ENCODE data around the gene POGZ.

- TF ChIP-seq MAFK (IDR thresholded peaks at IDR 0.05; ENCODE audit: low read depth, low read length) (no peak), CTCF (conservative IDR thresholded peaks at IDR 0.05; ENCODE audit: low read depth, low read length) (no peak), BHLHE40 (IDR thresholded peaks at IDR 0.05; ENCODE audit: low read depth, low read length) (no peak), MXI1 (IDR thresholded peaks at IDR 0.05; ENCODE audit: borderline replicate concordance, low read depth, low read length) (no peak), RFX5 (IDR thresholded peaks at IDR 0.05; ENCODE audit: low read depth, low read length) (no peak), RAD21 (IDR thresholded peaks at IDR 0.05; ENCODE audit: low read length) (no peak)
These were observed 15.9 kb upstream of the POGZ start for GRCh38 chr1:151475175-151475574.

Measured in IMR-90 (cell line).